GM21717 (cell line): ENCODE data around the gene BIRC2.
"Not testable (repeated sequence)": the region's sequence is repeated elsewhere in the genome, so short reads cannot be mapped to it uniquely, and the experiment has no call there.

ENCODE experiments used
- ATAC-seq: cut with Tn5 transposase; IDR thresholded peaks from one replicate; pipeline ENCODE4 v1.9.1; 2021; ENCODE audit warnings: mild to moderate bottlenecking, moderate library complexity; ENCODE audit not compliant: unreplicated experiment

Gene BIRC2

GRCh38 chr11:102322560-102322959 is 24.5 kb upstream of the BIRC2 start:
- no peak for ATAC-seq

- no peak for ATAC-seq
Measured at GRCh38 chr11:102323542-102324251, 23.3 kb upstream of the BIRC2 start.

- no peak for ATAC-seq
Measured at GRCh38 chr11:102325088-102325487, 21.9 kb upstream of the BIRC2 start.

- no peak for ATAC-seq
Measured at GRCh38 chr11:102328748-102329147, 18.3 kb upstream of the BIRC2 start.

GRCh38 chr11:102330231-102330630 is 16.8 kb upstream of the BIRC2 start:
- ATAC-seq = no peak

- ATAC-seq = no peak
Measured at GRCh38 chr11:102331341-102331740, 15.7 kb upstream of the BIRC2 start.

GRCh38 chr11:102332611-102332994 is 14.4 kb upstream of the BIRC2 start:
- no peak for ATAC-seq

- no peak for ATAC-seq
Measured at GRCh38 chr11:102338479-102339010, 8.5 kb upstream of the BIRC2 start.

- not testable (repeated sequence) for ATAC-seq
Measured at GRCh38 chr11:102341311-102341710, 5.7 kb upstream of the BIRC2 start.

- peak; percentile 36 for ATAC-seq
Measured at GRCh38 chr11:102341844-102342318, 5.1 kb upstream of the BIRC2 start.

GRCh38 chr11:102343809-102344208 is 3.2 kb upstream of the BIRC2 start:
- no peak for ATAC-seq

GRCh38 chr11:102345904-102346303 is 1.1 kb upstream of the BIRC2 start:
- peak; percentile 27 for ATAC-seq

GRCh38 chr11:102346456-102346747 is 612 bp upstream of the BIRC2 start:
- no peak for ATAC-seq

GRCh38 chr11:102347462-102348370 is 702 bp downstream of the BIRC2 start:
- peak; percentile 16 for ATAC-seq

- no peak for ATAC-seq
Measured at GRCh38 chr11:102357116-102357515, 10.1 kb downstream of the BIRC2 start.

GRCh38 chr11:102359372-102359771 is 12.4 kb downstream of the BIRC2 start:
- no peak for ATAC-seq

- no peak for ATAC-seq
Measured at GRCh38 chr11:102360681-102361080, 13.7 kb downstream of the BIRC2 start.

GRCh38 chr11:102361086-102362031 is 14.3 kb downstream of the BIRC2 start:
- ATAC-seq = peak; percentile 73

GRCh38 chr11:102364991-102365390 is 18.0 kb downstream of the BIRC2 start:
- ATAC-seq = no peak

- no peak for ATAC-seq
Measured at GRCh38 chr11:102367364-102367763, 20.4 kb downstream of the BIRC2 start.

- peak; percentile 100 for ATAC-seq
Measured at GRCh38 chr11:102368472-102368871, 21.5 kb downstream of the BIRC2 start.
